GM13977 (cell line): ENCODE data around the gene RASGRF2.

ENCODE experiments used
- DNase-seq: peaks from one replicate; pipeline ENCODE4 v3.0.0; 2012; ENCODE audit warnings: low spot score
- CTCF ChIP-seq: IDR thresholded peaks from 2 replicates; pipeline ENCODE4 v1.5.1; 2012; ENCODE audit warnings: mild to moderate bottlenecking, control low read depth; ENCODE audit not compliant: insufficient read depth; ENCODE audit errors: extremely low read depth, missing control alignments
- in situ Hi-C: fragments of 300-500 bp; cut with MboI; formaldehyde crosslinking; loops from one replicate; pipeline ENCODE4 v1.12.0; 2022; ENCODE audit warnings: low sequenced_read_pairs, low pct_unique_long_range_greater_than_20kb, mixed read lengths, inconsistent platforms; ENCODE audit not compliant: unreplicated experiment

RASGRF2 gene

GRCh38 chr5:81241001-81241400 is 280.8 kb downstream of the RASGRF2 start:
- no peak for TF ChIP-seq CTCF
- no peak for DNase-seq
- in situ Hi-C loops: no loop called here

GRCh38 chr5:81241961-81242648 is 281.9 kb downstream of the RASGRF2 start:
- DNase-seq: no peak
- in situ Hi-C loops: no loop called here
- no peak for TF ChIP-seq CTCF

DNA sequence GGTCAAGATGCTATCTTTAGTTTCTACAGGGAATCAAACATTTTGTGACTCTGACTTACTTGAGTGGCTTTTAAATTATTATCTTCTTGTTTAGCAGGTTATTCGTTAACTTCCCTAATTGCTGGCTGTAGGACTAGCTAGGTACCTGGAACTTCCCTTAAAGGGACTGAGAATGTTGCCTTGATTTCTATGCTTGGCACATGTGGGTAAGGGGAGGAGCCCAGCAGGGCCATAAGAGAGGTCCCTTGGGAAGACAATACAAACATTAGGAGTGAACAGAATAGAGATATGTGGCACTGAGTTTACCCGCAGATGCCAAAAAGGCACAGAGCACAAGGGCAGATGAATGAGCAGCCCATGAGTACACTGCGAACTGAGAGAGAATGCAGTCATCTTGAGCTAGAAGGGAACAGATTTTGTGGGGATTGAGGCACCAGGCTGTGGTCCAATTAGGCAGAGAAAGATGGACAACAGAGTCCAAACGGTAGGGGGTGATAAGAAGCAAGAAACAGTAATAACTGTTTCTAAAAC is 282.8 kb downstream of the RASGRF2 start:
- TF ChIP-seq CTCF: no peak
- no peak for DNase-seq
- in situ Hi-C loops: no loop called here

DNA sequence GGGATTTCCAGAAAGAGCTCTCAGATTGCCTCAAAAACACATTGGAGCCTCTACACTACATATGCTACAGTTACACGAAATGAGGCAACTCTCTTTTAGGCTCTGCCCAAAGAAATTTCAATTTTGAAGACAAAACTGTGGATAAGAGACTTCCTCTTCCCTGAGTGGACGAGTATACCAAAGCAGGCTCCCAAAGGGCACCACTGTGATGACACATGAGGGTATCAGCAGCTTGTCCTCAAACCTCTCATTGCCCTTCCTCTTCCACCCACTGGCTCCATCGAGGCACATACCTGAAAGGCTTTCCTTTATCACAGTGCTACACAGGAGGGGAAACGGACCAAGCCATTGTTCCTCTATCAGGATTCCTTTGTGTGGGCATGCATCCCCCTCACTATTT is 284.3 kb downstream of the RASGRF2 start:
- TF ChIP-seq CTCF: no peak
- no peak for DNase-seq
- in situ Hi-C loops: no loop called here

GRCh38 chr5:81245871-81246235 is 285.7 kb downstream of the RASGRF2 start:
- in situ Hi-C loops: no loop called here
- DNase-seq: no peak
- no peak for TF ChIP-seq CTCF

- DNase-seq: no peak
- no peak for TF ChIP-seq CTCF
- in situ Hi-C loops: no loop called here
These were observed 286.5 kb downstream of the RASGRF2 start for GRCh38 chr5:81246697-81247096.
